ENCODE data around the gene FOXP1.
"Not testable (repeated sequence)": the region's sequence is repeated elsewhere in the genome, so short reads cannot be mapped to it uniquely, and the experiment has no call there.

The FOXP1 gene

GRCh38 chr3:71360180-71360579 lies 223.3 kb downstream of the FOXP1 start:
- DNase-seq: no peak

DNA sequence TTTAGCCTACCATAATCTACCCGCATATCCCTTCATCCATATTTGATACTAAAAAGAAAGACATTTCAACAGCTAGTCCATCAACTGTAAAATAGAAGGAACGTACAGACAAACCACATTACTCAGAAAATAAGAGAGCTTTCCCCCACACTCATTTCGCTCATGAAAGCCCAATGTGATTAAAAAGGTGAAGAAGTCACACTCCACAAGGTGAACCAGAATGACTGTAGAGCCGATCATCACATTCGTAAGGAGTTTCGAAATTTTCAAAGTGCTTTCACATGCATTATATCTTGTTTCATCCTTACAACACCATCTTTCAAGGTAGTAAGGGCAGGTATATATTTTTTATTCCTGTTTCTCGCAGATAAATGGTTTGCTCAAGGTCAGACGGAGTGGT lies 225.3 kb downstream of the FOXP1 start:
- DNase-seq: no peak

DNA sequence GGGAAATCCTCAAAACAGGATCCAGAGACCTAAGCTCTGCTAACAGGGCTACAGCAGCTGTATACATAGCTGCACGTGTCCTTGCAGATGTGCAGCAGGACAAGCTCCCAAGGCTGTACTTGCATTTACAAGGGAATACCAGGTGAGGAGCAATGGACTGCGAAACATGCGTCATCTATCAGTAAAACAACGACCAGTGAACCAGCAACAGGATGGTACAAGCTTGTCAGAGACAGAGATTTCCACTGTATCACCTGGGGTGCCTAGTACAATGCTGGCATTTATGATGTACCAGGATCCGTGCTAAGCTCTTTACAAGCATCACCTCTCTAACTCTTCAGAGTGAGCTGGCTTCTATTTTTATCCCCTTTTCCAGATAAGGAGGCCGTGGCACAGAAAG lies 227.3 kb downstream of the FOXP1 start:
- DNase-seq: no peak

- no peak for DNase-seq
These were observed 227.7 kb downstream of the FOXP1 start for GRCh38 chr3:71355862-71356261.

DNA sequence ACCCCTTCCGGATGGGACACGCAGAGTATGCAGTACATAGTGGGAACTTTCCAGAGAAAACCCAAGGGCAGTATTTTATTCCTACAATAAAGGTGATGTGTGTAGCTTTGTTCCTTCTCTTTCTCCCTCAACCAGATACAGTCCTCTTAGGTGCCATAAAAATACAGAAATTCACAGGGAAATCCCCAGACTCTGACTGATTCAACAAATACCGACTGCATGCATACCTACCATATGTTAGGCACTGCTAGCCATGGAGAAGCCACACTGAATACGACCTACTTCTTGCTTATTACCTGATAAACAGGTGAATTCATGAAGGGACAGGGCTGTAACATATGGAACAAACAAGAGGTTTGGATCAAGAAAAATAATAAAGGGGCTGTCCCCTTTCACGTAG lies 228.5 kb downstream of the FOXP1 start:
- no peak for DNase-seq

- DNase-seq: no peak
These were observed 232.0 kb downstream of the FOXP1 start for GRCh38 chr3:71351403-71352149.

- DNase-seq: no peak
These were observed 232.5 kb downstream of the FOXP1 start for GRCh38 chr3:71350998-71351397.

GRCh38 chr3:71348831-71349230 lies 234.7 kb downstream of the FOXP1 start:
- no peak for DNase-seq

DNA sequence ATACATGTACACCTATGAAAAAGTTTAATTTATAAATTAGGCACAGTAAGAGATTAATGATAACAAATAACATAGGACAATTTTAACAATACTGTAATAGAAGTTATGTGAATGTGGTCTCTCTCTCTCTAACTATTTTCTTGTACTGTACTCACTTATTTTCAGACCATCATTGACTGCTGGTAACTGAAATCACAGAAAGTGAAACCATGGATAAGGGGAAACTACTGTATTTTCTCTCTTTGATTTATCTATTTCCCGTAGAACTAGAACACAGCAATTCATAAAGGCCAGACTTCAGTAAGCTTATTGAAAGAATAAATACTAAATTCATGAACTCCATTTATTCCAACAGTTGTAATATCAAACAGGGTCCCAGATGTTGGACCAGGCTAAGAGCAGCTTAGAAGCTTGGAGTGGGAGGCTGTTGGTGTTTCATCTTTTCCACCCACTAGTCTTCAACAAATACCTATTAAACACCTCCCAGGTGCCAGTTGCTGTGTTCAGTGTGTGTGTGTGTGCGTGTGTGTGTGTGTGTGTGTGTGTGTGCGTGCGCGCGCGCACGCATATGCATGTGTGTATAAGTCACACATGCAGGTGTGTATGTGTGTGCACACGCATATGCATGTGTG lies 235.4 kb downstream of the FOXP1 start:
- DNase-seq: no peak

DNA sequence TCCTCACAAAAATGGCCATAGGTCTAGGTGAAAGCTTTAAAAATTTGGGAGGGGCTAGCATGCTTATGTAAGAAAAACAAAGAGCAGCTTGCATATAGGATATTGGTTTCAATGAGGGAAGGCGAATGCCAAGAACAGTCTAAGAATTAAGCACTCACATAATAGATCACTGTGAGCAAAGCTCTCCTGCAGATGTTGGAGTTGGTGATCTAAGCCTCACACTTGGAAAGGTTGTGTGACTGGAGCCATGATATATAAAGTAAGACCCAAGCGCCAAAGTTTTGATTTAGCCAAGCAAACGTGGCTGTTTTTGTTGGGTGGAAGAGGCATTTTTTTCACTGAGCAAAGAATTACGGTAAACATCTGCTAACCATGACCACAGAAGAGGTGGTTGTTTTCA lies 237.5 kb downstream of the FOXP1 start:
- DNase-seq: no peak

DNA sequence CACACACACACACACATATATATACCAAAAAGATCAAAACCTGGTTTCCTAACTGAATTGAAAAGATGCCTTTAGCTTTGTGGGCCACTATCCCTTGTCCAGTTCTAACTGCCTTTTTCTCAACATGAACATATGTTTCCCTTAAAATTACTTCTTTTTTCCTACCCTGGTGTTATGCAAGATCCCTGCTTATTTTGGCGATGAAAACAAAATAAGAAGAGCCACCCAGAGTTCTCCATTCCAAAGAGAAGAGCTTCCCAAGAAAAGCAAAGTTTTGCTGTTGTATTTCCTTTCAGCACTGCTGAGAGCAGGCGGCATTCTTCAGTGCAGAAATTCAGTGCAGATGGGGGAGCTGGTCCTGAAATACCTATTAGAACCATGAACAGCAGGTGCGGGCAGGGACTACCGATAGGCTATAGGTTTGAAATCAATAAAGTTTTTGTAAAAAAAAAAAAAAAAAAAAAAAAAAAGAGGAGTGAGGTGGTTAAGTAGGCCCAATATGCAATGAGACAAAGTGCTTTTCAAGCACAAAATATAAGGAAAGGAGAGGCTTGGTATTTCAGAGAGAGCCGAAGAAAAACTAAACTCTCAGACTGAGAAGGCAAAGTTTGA lies 238.0 kb downstream of the FOXP1 start:
- DNase-seq: no peak

DNA sequence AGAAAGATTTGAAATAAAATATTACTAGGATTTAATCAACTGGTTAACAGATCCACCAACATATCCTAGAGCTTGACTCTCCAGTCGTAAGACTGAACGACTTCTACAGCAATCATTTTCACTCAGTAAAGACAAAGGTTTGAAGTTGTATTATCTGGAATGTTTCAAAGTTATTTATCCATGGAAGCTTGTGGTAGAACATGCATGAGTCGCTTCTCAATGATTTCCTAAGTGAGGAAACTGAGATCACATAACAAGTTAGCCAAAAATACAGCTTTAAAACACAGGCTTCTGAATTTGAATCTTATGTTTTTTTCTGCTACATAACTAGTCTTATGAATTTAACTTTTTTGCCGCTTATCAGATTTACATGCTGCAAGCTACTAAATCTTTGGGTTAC lies 241.8 kb downstream of the FOXP1 start:
- no peak for DNase-seq

- DNase-seq: no peak
These were observed 244.5 kb downstream of the FOXP1 start for GRCh38 chr3:71339049-71339448.

DNA sequence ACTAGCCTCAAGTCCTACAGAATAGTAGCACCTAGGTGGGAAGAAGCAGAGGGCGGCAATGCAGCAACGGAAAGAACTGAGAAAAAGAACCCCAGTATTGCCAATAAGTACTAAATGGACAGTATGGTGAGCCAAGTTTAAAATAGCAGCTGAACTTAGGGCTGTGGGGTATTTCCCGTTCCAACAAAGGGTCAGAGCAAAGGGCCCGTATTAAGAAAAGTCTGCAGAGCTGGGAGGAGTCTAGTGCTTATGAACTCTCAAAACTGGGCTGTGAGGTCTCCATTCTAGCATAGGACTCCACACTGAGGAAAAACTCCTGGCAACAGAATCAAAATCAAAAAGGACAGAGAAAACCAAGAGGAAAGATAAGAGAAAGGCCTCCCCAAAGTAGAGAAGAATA lies 250.7 kb downstream of the FOXP1 start:
- no peak for DNase-seq

- no peak for DNase-seq
These were observed 252.6 kb downstream of the FOXP1 start for GRCh38 chr3:71330909-71331308.

GRCh38 chr3:71330505-71330904 lies 253.0 kb downstream of the FOXP1 start:
- no peak for DNase-seq

- DNase-seq: no peak
These were observed 253.7 kb downstream of the FOXP1 start for GRCh38 chr3:71329817-71330216.

DNA sequence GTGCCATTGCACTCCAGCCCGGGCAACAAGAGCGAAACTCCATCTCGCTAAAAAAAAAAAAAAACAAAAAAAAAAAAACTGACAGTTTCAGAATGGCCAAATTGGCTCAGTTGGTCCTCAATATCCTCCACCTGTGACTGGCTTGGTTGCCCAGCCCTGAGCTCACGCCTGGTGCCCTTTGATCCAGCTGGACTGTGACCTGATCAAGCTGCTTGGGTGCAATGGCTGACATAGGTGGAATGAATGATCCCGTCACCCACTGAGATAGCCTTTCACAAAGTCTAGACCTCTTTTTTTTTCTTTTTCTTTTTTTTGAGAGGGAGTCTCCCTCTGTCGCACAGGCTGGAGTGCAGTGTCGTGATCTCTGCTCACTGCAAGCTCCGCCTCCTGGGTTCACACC lies 254.6 kb downstream of the FOXP1 start:
- DNase-seq: no peak

DNA sequence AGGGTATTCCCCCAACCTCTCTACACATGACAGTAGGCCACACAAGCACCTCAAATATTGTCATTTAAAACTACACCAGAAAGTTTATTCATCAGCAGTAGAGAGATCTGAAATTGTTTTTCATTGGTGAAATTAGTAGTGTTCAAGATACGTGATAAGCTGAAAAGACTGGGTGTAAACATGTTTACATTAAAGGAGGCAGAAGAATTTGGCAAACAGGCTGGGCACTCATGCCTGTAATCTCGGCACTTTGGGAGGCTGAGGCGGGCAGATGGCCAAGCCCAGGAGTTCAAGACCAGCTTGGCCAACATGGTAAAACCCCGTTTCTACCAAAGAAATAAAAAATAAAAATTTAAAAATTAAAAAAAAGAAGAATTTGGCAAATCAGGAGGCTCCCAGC lies 255.6 kb downstream of the FOXP1 start:
- DNase-seq: no peak

DNA sequence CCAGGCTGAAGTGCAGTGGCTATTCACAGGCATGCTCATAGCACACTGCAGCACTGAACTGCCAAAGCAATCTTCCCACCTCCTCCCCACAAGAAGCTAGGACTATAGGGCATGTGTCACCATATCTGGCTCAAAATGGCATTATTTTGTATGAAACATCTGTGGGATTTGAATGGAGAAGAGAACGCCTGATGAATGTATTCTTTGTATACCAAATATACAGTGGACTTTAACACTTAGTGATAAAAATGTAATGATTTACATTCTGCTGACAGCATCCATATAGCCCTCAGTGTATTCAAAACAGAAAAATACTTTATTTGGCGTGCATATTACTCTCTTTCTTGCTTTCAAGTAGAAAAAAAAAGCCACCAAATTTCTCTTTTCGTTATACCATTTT lies 257.8 kb downstream of the FOXP1 start:
- no peak for DNase-seq

- DNase-seq: not testable (repeated sequence)
These were observed 259.3 kb downstream of the FOXP1 start for GRCh38 chr3:71324224-71324623.

DNA sequence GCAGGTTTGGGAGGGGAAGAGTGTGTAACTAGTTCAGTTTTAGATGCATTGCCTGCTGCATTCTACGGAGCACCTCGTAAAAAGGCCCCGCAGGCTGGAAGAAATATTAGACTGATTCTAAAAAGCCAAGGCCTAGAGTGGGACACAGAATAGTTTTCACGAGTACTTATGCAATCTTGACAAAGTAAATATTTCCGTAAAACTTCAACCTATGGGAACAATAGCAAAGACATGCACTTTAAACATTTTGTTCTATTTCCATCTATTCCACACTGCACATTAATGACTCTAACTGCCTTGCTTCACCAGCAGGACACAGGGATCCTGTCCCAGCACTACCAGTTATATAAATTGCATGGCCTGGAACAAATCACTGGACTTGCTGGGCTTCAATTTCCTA lies 260.0 kb downstream of the FOXP1 start:
- no peak for DNase-seq

GRCh38 chr3:71322154-71322553 lies 261.4 kb downstream of the FOXP1 start:
- DNase-seq: no peak

DNA sequence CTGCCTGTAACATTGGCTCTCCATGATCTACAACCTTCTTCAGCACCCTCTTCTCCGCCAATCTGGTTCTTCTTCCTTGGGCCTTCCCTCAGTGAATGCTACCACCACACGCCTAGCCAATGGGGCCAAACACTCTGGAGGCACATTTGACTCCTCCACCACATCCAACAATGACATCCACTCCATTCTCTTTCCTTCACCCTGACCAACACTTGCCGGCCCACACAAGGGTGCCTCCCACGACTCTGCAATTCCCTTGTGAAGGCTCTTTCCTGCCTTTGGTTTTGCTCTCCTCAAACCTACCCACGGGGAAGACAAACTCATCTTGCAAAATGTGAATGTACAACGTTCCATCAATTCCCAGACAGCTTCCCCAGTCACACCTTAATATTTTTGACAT lies 263.8 kb downstream of the FOXP1 start:
- no peak for DNase-seq

GRCh38 chr3:71318458-71318827 lies 265.1 kb downstream of the FOXP1 start:
- no peak for DNase-seq

All from effector CD8-positive, alpha-beta T cell (primary cell).